ENCODE data around the gene SLIT1.

SLIT1 gene

DNA sequence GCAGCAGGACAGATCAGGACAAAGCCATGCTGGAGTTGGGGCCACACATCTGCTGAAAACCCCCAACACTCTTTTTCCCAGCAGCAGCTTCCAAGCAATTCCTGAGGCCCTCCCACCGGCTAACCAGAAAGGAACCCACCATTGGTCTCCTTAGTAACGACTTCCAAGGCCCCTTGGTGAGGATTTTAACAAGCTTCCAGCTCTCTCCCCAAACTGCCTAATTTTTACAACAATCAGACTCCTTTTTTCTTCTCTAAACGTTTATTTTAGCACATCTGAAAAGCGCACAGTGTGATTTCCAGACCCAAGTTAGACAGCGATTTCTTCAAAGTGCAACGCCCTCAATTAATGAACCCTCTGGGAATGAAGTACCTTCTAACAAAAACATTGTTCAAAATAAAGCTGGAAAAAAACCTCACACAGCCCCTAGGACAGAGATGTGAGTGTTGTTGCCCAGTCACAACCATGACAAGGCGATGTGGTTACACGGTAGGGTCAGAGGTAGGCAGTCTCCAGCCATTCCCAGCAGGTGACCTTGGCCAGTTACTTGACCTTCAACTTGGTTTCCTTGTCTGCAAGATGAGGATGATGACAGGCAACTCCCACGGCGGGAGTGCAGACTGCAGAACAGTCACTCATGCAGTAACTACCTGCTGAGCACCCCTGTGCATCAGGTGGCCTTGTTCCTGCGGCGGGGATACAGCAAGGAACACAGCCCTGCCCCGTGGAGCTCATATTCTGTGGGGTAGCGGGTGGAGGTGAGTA is 82.3 kb downstream of the SLIT1 start:
- no peaks in the 10 kb centered on the region for H3K9me3 ChIP-seq (ENCODE audit: control insufficient read depth in 1 of 2, low read length in 2 of 2)
- H3K27me3 ChIP-seq (ENCODE audit: control insufficient read depth in 1 of 2, insufficient read depth in 2 of 2, low read length in 2 of 2): peaks cover 0 to 5% of the 10 kb centered on the region in 2 donors
- no peak overlapping the region for H3K27ac ChIP-seq (ENCODE audit: low read depth, low read length)
- H3K4me1 ChIP-seq (ENCODE audit: control insufficient read depth in 1 of 2, insufficient read depth in 2 of 2, low read length in 2 of 2): no peaks in the 10 kb centered on the region
- no peaks in the 10 kb centered on the region for H3K36me3 ChIP-seq (ENCODE audit: control insufficient read depth in 1 of 2, insufficient read depth in 2 of 2, low read length in 2 of 2)
- no peak overlapping the region for H3K4me3 ChIP-seq (ENCODE audit: low read depth in 1 of 2, low read length in 2 of 2)
- no peak overlapping the region for H3K9ac ChIP-seq (ENCODE audit: low read depth in 1 of 2, low read length in 2 of 2)

DNA sequence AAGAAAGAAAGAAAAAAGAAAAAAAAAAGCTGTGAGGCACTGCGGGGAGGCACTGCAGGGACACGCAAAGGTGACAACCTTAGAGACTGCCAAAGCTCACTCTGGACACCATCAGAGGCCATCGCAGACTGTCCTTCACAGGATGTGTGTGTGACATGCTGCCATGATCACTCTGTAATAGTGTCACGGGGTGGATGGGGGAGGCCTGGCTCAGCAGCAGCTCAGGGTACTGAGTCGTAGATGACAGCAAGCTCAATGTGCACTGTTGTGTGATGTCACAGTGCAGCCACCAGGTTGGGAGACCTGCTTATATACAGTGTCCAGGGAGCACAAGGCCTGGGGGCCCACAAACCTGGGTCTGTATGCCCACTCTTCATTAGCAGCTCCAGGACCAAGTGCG is 83.3 kb downstream of the SLIT1 start:
- H3K27ac ChIP-seq (ENCODE audit: low read depth, low read length): no peak overlapping the region
- no peaks in the 10 kb centered on the region for H3K36me3 ChIP-seq (ENCODE audit: control insufficient read depth in 1 of 2, insufficient read depth in 2 of 2, low read length in 2 of 2)
- H3K9me3 ChIP-seq (ENCODE audit: control insufficient read depth in 1 of 2, low read length in 2 of 2): no peaks in the 10 kb centered on the region
- no peaks in the 10 kb centered on the region for H3K4me1 ChIP-seq (ENCODE audit: control insufficient read depth in 1 of 2, insufficient read depth in 2 of 2, low read length in 2 of 2)
- H3K9ac ChIP-seq (ENCODE audit: low read depth in 1 of 2, low read length in 2 of 2): no peak overlapping the region
- no peak overlapping the region for H3K4me3 ChIP-seq (ENCODE audit: low read depth in 1 of 2, low read length in 2 of 2)
- peaks cover 0 to 5% of the 10 kb centered on the region in 2 donors for H3K27me3 ChIP-seq (ENCODE audit: control insufficient read depth in 1 of 2, insufficient read depth in 2 of 2, low read length in 2 of 2)

DNA sequence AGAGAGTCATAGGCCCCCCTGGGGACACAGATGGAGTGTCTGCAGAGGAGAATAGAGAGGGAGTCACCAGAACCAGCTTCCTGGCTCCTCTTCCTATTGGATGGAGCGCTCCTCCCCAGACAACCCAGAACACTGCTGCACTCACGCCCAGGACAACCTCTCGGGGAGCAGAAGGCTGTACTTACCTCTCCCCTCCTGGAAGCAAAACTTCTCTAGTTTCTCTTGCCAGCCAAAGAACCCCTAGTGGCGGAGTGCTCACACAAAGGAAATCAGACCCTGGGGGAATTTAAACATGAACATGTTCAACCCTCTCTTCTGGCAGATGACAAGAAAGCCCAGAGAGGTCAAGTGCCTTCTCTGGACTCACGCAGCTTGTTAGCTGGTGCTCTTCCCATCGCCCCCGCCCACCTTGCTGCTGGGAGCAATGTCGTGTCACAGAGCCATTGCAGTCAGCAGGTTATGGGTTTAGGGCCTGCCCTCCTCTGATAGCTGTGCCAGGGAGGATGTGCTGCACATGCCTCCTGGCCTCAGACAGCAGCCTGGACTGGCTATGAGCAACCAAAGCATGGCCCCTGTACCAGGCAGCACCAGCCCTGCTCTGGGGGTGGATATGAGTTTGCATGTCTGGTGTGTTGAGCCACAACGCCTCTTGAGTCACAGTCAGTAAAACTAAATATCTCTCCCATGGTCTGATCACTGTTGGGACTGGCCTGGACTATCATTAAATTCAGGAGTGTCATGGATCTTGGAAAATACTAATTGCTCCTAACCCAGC is 84.4 kb downstream of the SLIT1 start:
- H3K9ac ChIP-seq (ENCODE audit: low read depth in 1 of 2, low read length in 2 of 2): no peak overlapping the region
- no peaks in the 10 kb centered on the region for H3K9me3 ChIP-seq (ENCODE audit: control insufficient read depth in 1 of 2, low read length in 2 of 2)
- no peaks in the 10 kb centered on the region for H3K4me1 ChIP-seq (ENCODE audit: control insufficient read depth in 1 of 2, insufficient read depth in 2 of 2, low read length in 2 of 2)
- peaks cover 0 to 7% of the 10 kb centered on the region in 2 donors for H3K27me3 ChIP-seq (ENCODE audit: control insufficient read depth in 1 of 2, insufficient read depth in 2 of 2, low read length in 2 of 2)
- no peaks in the 10 kb centered on the region for H3K36me3 ChIP-seq (ENCODE audit: control insufficient read depth in 1 of 2, insufficient read depth in 2 of 2, low read length in 2 of 2)
- no peak overlapping the region for H3K4me3 ChIP-seq (ENCODE audit: low read depth in 1 of 2, low read length in 2 of 2)
- H3K27ac ChIP-seq (ENCODE audit: low read depth, low read length): no peak overlapping the region

DNA sequence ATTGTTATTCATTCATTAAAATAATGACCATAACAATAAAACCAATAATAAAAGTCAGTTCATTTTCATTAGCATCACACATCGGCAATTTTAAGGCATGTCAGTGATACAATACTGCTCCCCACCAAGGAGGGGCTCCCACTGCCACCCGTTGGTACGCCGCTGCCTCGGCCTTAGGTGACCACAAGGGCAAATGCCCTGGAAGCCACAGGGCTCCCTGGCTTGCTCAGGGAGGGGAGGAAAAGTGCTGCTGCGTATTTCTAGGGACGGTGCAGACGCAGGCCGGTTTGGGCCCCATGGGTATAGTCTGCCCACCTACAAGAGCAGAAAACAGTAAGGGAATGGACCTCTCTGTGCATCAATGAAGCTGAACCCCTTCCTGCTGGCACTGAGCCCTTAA is 85.1 kb downstream of the SLIT1 start:
- no peak overlapping the region for H3K4me3 ChIP-seq (ENCODE audit: low read depth in 1 of 2, low read length in 2 of 2)
- no peak overlapping the region for H3K27ac ChIP-seq (ENCODE audit: low read depth, low read length)
- H3K9ac ChIP-seq (ENCODE audit: low read depth in 1 of 2, low read length in 2 of 2): no peak overlapping the region
- H3K27me3 ChIP-seq (ENCODE audit: control insufficient read depth in 1 of 2, insufficient read depth in 2 of 2, low read length in 2 of 2): peaks cover 0 to 7% of the 10 kb centered on the region in 2 donors
- no peaks in the 10 kb centered on the region for H3K4me1 ChIP-seq (ENCODE audit: control insufficient read depth in 1 of 2, insufficient read depth in 2 of 2, low read length in 2 of 2)
- H3K9me3 ChIP-seq (ENCODE audit: control insufficient read depth in 1 of 2, low read length in 2 of 2): no peaks in the 10 kb centered on the region
- H3K36me3 ChIP-seq (ENCODE audit: control insufficient read depth in 1 of 2, insufficient read depth in 2 of 2, low read length in 2 of 2): no peaks in the 10 kb centered on the region

DNA sequence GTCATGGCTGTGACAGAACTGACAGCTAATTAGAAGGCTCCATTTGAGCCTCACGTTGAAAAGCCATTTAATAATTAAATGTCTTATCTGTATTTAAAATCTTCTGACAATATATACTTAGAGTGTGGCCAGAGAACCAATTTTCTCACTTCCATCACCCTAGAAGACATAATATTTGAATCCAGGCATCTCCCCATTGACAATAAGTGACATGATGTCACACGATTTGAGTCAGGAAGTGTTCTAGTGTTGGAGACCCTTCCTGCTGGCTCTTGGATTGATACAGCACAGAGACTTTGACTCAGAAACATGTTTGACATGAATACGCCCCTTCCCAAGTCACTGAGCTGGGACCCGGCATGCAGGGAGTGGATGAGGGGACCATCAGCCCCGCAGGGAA is 85.9 kb downstream of the SLIT1 start:
- Histone ChIP-seq H3K36me3 (ENCODE audit: control insufficient read depth in 1 of 2, insufficient read depth in 2 of 2, low read length in 2 of 2) (no peaks in the 10 kb centered on the region), H3K4me1 (ENCODE audit: control insufficient read depth in 1 of 2, insufficient read depth in 2 of 2, low read length in 2 of 2) (no peaks in the 10 kb centered on the region), H3K9me3 (ENCODE audit: control insufficient read depth in 1 of 2, low read length in 2 of 2) (no peaks in the 10 kb centered on the region), H3K4me3 (ENCODE audit: low read depth in 1 of 2, low read length in 2 of 2) (no peak overlapping the region), H3K27me3 (ENCODE audit: control insufficient read depth in 1 of 2, insufficient read depth in 2 of 2, low read length in 2 of 2) (peaks cover 0 to 7% of the 10 kb centered on the region in 2 donors), H3K9ac (ENCODE audit: low read depth in 1 of 2, low read length in 2 of 2) (no peak overlapping the region), H3K27ac (ENCODE audit: low read depth, low read length) (no peak overlapping the region)

DNA sequence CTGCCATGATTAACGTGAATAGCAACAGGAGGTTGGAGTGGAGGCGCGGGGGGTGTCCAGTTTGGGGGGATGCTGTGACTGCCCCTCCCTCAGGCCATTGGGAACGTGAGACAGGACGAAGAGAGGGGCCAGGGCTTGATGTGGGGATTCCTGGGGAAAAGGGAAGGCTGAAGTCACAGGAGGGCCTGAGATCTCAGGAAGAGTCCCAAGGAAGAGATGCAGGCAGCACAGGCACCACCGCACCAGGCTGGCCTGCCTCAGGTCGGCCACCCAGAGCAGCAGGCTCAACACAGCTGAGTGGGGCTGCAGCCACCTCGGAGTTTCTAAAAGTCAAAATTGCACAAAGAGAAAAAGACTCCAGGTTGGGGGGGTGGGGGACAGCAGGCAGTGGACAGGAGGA is 86.7 kb downstream of the SLIT1 start:
- no peaks in the 10 kb centered on the region for H3K9me3 ChIP-seq (ENCODE audit: control insufficient read depth in 1 of 2, low read length in 2 of 2)
- H3K4me3 ChIP-seq (ENCODE audit: low read depth in 1 of 2, low read length in 2 of 2): no peak overlapping the region
- no peak overlapping the region for H3K27ac ChIP-seq (ENCODE audit: low read depth, low read length)
- H3K36me3 ChIP-seq (ENCODE audit: control insufficient read depth in 1 of 2, insufficient read depth in 2 of 2, low read length in 2 of 2): no peaks in the 10 kb centered on the region
- H3K9ac ChIP-seq (ENCODE audit: low read depth in 1 of 2, low read length in 2 of 2): no peak overlapping the region
- peaks cover 0 to 7% of the 10 kb centered on the region in 2 donors for H3K27me3 ChIP-seq (ENCODE audit: control insufficient read depth in 1 of 2, insufficient read depth in 2 of 2, low read length in 2 of 2)
- no peaks in the 10 kb centered on the region for H3K4me1 ChIP-seq (ENCODE audit: control insufficient read depth in 1 of 2, insufficient read depth in 2 of 2, low read length in 2 of 2)

DNA sequence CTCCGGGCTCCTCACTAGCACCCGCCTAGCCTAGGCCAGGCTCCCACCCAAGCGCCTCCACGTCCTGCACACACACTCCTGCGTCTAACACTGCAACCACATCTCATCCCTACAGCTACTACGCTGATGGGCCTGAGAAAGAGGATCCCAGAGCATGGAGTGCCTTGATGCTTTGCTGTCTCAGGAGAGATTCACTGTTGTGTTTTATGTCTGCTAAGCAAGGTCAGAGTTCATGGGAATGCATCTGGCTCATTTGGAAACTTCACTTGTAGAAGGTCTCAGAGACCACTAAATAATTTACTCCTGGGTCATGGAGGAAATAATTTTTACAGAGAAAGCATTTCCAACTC is 88.7 kb downstream of the SLIT1 start:
- Histone ChIP-seq H3K4me3 (ENCODE audit: low read depth in 1 of 2, low read length in 2 of 2) (no peak overlapping the region), H3K27ac (ENCODE audit: low read depth, low read length) (no peak overlapping the region)

DNA sequence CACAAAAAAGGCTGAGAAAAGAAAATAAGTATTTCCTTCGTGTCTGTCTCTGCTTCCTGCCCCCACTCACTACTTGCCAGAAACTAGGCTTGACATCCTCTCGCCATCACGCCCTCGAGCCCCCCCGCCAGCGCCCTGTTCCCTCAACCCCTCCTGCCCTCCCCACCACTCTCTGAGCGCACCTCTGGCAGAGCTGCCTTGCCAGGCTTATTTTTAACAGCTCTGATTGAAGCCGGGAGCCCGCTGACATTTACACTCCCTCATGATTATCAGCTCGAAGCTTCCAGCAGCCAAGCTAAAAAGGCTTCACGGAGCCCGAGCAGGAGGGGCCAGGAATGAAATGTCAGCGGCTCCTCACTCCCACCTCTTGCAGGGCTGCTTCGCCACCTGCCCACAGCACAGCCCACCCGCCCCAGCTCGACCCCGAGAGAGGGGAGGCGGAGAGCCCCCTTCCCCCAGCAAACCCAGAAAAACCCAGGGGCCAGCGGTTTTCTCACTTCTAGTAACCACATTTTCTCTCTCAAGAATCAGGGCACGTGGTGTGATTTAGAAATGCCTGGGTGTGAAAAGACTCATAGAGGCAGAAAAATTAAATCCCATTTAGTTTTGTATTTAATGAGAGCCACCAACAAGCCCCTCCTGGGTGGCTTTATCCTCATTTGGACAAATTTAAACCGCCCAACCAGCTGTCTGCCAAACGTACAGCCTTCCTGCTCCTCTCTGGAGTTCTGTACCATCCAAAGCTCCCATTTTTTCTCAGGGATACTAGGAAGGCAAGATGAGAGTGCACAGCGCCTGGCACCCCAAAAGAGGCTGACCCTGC is 89.3 kb downstream of the SLIT1 start:
- H3K4me3 ChIP-seq (ENCODE audit: low read depth in 1 of 2, low read length in 2 of 2): no peak overlapping the region

More for the DNA sequence above, 88.7 kb downstream of the SLIT1 start:
- Histone ChIP-seq H3K27me3 (ENCODE audit: control insufficient read depth in 1 of 2, insufficient read depth in 2 of 2, low read length in 2 of 2) (peaks cover 0 to 12% of the 10 kb centered on the region in 2 donors), H3K4me1 (ENCODE audit: control insufficient read depth in 1 of 2, insufficient read depth in 2 of 2, low read length in 2 of 2) (no peaks in the 10 kb centered on the region), H3K9ac (ENCODE audit: low read depth in 1 of 2, low read length in 2 of 2) (no peak overlapping the region), H3K36me3 (ENCODE audit: control insufficient read depth in 1 of 2, insufficient read depth in 2 of 2, low read length in 2 of 2) (no peaks in the 10 kb centered on the region), H3K9me3 (ENCODE audit: control insufficient read depth in 1 of 2, low read length in 2 of 2) (no peaks in the 10 kb centered on the region)

DNA sequence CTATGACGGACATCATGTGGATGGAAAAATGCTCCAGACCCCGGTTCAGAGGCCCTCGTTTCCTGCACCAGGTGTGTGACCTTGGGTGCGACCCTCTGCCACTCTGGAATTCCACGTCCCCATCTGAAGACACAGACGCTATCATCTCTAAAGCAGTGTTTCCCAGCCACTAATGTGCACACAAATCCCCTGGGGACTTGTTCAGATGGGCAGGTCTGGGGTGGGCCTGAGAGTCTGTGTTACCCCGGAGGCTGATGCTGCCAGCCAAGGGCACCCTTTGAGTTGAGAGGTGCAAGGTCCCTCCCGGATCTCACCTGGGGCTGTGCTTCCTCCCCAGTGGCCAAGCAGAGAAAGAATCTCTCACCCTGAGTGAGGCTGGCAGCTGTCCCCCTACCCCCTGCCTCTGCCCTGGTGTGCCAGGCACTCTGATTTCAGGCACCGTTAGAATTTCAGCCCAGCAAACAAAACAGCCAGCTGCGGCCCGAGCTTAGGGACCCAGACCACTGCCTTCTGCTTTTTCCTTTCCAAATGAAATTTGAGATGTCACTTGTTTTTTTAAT is 90.0 kb downstream of the SLIT1 start:
- H3K4me1 ChIP-seq (ENCODE audit: control insufficient read depth in 1 of 2, insufficient read depth in 2 of 2, low read length in 2 of 2): no peaks in the 10 kb centered on the region
- no peak overlapping the region for H3K4me3 ChIP-seq (ENCODE audit: low read depth in 1 of 2, low read length in 2 of 2)
- no peaks in the 10 kb centered on the region for H3K9me3 ChIP-seq (ENCODE audit: control insufficient read depth in 1 of 2, low read length in 2 of 2)
- no peak overlapping the region for H3K9ac ChIP-seq (ENCODE audit: low read depth in 1 of 2, low read length in 2 of 2)
- H3K27me3 ChIP-seq (ENCODE audit: control insufficient read depth in 1 of 2, insufficient read depth in 2 of 2, low read length in 2 of 2): peaks cover 0 to 12% of the 10 kb centered on the region in 2 donors
- no peaks in the 10 kb centered on the region for H3K36me3 ChIP-seq (ENCODE audit: control insufficient read depth in 1 of 2, insufficient read depth in 2 of 2, low read length in 2 of 2)
- H3K27ac ChIP-seq (ENCODE audit: low read depth, low read length): no peak overlapping the region

More for the DNA sequence above, 89.3 kb downstream of the SLIT1 start:
- Histone ChIP-seq H3K4me1 (ENCODE audit: control insufficient read depth in 1 of 2, insufficient read depth in 2 of 2, low read length in 2 of 2) (no peaks in the 10 kb centered on the region), H3K9me3 (ENCODE audit: control insufficient read depth in 1 of 2, low read length in 2 of 2) (no peaks in the 10 kb centered on the region), H3K27me3 (ENCODE audit: control insufficient read depth in 1 of 2, insufficient read depth in 2 of 2, low read length in 2 of 2) (peaks cover 0 to 12% of the 10 kb centered on the region in 2 donors), H3K36me3 (ENCODE audit: control insufficient read depth in 1 of 2, insufficient read depth in 2 of 2, low read length in 2 of 2) (no peaks in the 10 kb centered on the region), H3K9ac (ENCODE audit: low read depth in 1 of 2, low read length in 2 of 2) (no peak overlapping the region), H3K27ac (ENCODE audit: low read depth, low read length) (no peak overlapping the region)
